K562 (cell line): Measurements from ENCODE around the gene EFNA5. TPM values are rescaled to one million over a fixed set of nuclear protein-coding genes. Genes with fewer than 3 reads are reported as not detected.

Experiments
- ATAC-seq: fragments of 200-7000 bp; cut with Tn5 transposase; 3 replicates; pipeline ENCODE4 v1.9.1; 2020; ENCODE audit warnings: moderate library complexity
- BruUV-seq: library from RNA; stranded (reverse); fragments of 400-500 nt; replicated peaks from 2 replicates; lab custom pipeline; 2021; lab: Mats Ljungman, UMichigan
- CTCF ChIA-PET: fragments of 300-600 bp; formaldehyde crosslinking; extraction: SDS; loops from one replicate; lab custom pipeline; 2021; ENCODE audit warnings: low intra/inter-chr PET ratio; lab: Yijun Ruan, JAX
- POLR2A ChIA-PET: fragments of 300-600, 350-650 bp; sonication (Branson Sonifier 250); formaldehyde crosslinking; extraction: SDS; loops from one replicate; lab custom pipeline; 2021; ENCODE audit warnings: antibody characterized with exemption, inconsistent platforms; lab: Yijun Ruan, JAX
- DNase-seq, 4 experiments: peaks; one replicate each; pipeline versions ENCODE4 v3.0.0 to v3.0.0-alpha.2; 2011 to 2018; ENCODE audit warnings: low spot score in 3 of 4, mixed read lengths in 3 of 4; ENCODE audit errors: extremely low read depth in 1 of 4
- FAIRE-seq: peaks from 2 replicates; lab custom pipeline; 2011; peaks lifted over from hg19 to GRCh38; lab: Jason Lieb, UNC
- H2AFZ ChIP-seq: 2 replicates; pipeline ENCODE4 v1.6.0; 2011; ENCODE audit warnings: low read depth, low read length, control low read depth, inconsistent platforms
- H3K27ac ChIP-seq: fragments of 200-600 bp; 3 replicates; pipeline ENCODE4 v1.8.0; 2011; ENCODE audit warnings: low read depth, mild to moderate bottlenecking, control low read depth, inconsistent platforms, low read length, moderate library complexity, mixed read lengths; ENCODE audit errors: extremely low read depth
- H3K27me3 ChIP-seq, 2 experiments: fragments of 300-600 bp in 1 of 2; 2 replicates in 1 of 2; 3 replicates in 1 of 2; pipeline versions ENCODE4 v1.6.0 to v1.8.0; 2011; ENCODE audit warnings: inconsistent platforms in 2 of 2, low read length in 2 of 2, mild to moderate bottlenecking in 1 of 2, mixed read lengths in 1 of 2, moderate library complexity in 1 of 2; ENCODE audit not compliant: control insufficient read depth in 2 of 2, insufficient read depth in 2 of 2
- H3K36me3 ChIP-seq: fragments of 300-600 bp; 3 replicates; pipeline ENCODE4 v1.8.0; 2011; ENCODE audit warnings: mild to moderate bottlenecking, low read length, inconsistent platforms; ENCODE audit not compliant: control insufficient read depth, insufficient read depth
- H3K4me1 ChIP-seq, 2 experiments: fragments of 200-600 bp in 1 of 2; replicated peaks in 1 of 2; 2 replicates in 1 of 2; 3 replicates in 1 of 2; pipeline versions ENCODE4 v1.5.1 to v1.8.0; 2011; ENCODE audit warnings: inconsistent platforms in 2 of 2, low read length in 2 of 2, mild to moderate bottlenecking in 1 of 2, mixed read lengths in 1 of 2, moderate library complexity in 1 of 2; ENCODE audit not compliant: control insufficient read depth in 2 of 2, insufficient read depth in 2 of 2
- H3K4me2 ChIP-seq: 2 replicates; pipeline ENCODE4 v1.6.1; 2011; ENCODE audit warnings: low read length, control low read depth, inconsistent platforms, mixed read lengths; ENCODE audit not compliant: insufficient read depth
- H3K4me3 ChIP-seq: fragments of 200-600 bp; sonication (generic), shearing (Covaris generic); 2 replicates; pipeline ENCODE4 v1.5.1; 2016; ENCODE audit warnings: control low read depth, inconsistent platforms
- H3K79me2 ChIP-seq: fragments of 200-600 bp; 3 replicates; pipeline ENCODE4 v1.8.0; 2011; ENCODE audit warnings: low read length, inconsistent platforms; ENCODE audit not compliant: control insufficient read depth, insufficient read depth
- H3K9ac ChIP-seq, 2 experiments: 2 replicates each; pipeline versions ENCODE4 v1.6.0 to v1.6.1; 2011; ENCODE audit warnings: low read depth in 2 of 2, low read length in 2 of 2, control low read depth in 1 of 2, inconsistent platforms in 1 of 2, mild to moderate bottlenecking in 1 of 2, mixed read lengths in 1 of 2; ENCODE audit not compliant: insufficient read depth in 1 of 2
- H3K9me1 ChIP-seq: one replicate; pipeline ENCODE4 v1.6.0; 2011; ENCODE audit warnings: inconsistent platforms, mild to moderate bottlenecking, low read length, moderate library complexity; ENCODE audit not compliant: control insufficient read depth, insufficient read depth
- H3K9me3 ChIP-seq: replicated peaks from 2 replicates; pipeline ENCODE4 v1.5.1; 2011; ENCODE audit warnings: low read depth, low read length, inconsistent platforms; ENCODE audit not compliant: control insufficient read depth, insufficient read depth
- H4K20me1 ChIP-seq: replicated peaks from 2 replicates; pipeline ENCODE4 v1.6.1; 2011; ENCODE audit warnings: low read length, inconsistent platforms, mixed read lengths; ENCODE audit not compliant: control insufficient read depth, insufficient read depth
- ADNP ChIP-seq: fragments of 200-800 bp; sonication (Bioruptor generic); IDR thresholded peaks from 2 replicates; pipeline ENCODE4 v1.6.1; 2016; ENCODE audit warnings: missing genetic modification characterization, missing compliant biosample characterization
- ARID2 ChIP-seq: fragments of 450-650 bp; IDR thresholded peaks from 2 replicates; pipeline ENCODE4 v1.6.1; 2017; ENCODE audit warnings: antibody characterized with exemption, mild to moderate bottlenecking
- ASH1L ChIP-seq: fragments of 450-650 bp; IDR thresholded peaks from 2 replicates; pipeline ENCODE4 v1.6.1; 2018; ENCODE audit warnings: borderline replicate concordance, mild to moderate bottlenecking, low read depth; ENCODE audit not compliant: partially characterized antibody
- CREM ChIP-seq: IDR thresholded peaks from 2 replicates; pipeline ENCODE4 v1.6.1; 2014; ENCODE audit warnings: antibody characterized with exemption, low read depth
- DDX20 ChIP-seq: fragments of 450-650 bp; IDR thresholded peaks from 2 replicates; pipeline ENCODE4 v1.6.1; 2016; ENCODE audit warnings: missing genetic modification characterization, low read depth, mild to moderate bottlenecking, missing compliant biosample characterization, moderate library complexity
- GABPA ChIP-seq: fragments of 200-800 bp; sonication (Bioruptor generic); conservative IDR thresholded peaks from 2 replicates; pipeline ENCODE4 v1.6.1; 2016; ENCODE audit warnings: low read depth, missing genetic modification characterization, missing compliant biosample characterization
- POLR2B ChIP-seq: fragments of 450-650 bp; IDR thresholded peaks from 2 replicates; pipeline ENCODE4 v1.6.1; 2018; ENCODE audit warnings: low read depth; ENCODE audit not compliant: partially characterized antibody
- SAP30 ChIP-seq: fragments of 200-600 bp; sonication (generic); IDR thresholded peaks from 2 replicates; pipeline ENCODE4 v1.6.1; 2012; ENCODE audit warnings: borderline replicate concordance, low read depth, mild to moderate bottlenecking, moderate library complexity, low read length, control low read depth, inconsistent platforms; ENCODE audit not compliant: insufficient read depth, poor library complexity, severe bottlenecking
- U2AF2 ChIP-seq: fragments of 200-400 bp; formaldehyde crosslinking; optimal IDR thresholded peaks from 2 replicates; pipeline ENCODE3; 2017; ENCODE audit warnings: low read depth, mild to moderate bottlenecking, low read length
- XRCC4 ChIP-seq: IDR thresholded peaks from one replicate; pipeline ENCODE4 v1.6.1; 2011; ENCODE audit not compliant: insufficient read depth, insufficient read length; ENCODE audit errors: extremely low read depth
- ZBTB8A ChIP-seq: fragments of 450-650 bp; IDR thresholded peaks from 2 replicates; pipeline ENCODE4 v1.6.1; 2018; ENCODE audit warnings: mild to moderate bottlenecking, moderate library complexity; ENCODE audit not compliant: partially characterized antibody
- ZFPM2 ChIP-seq: fragments of 250-450 bp; sonication (Bioruptor Pico); IDR thresholded peaks from 2 replicates; pipeline ENCODE4 v1.5.1; 2022; ENCODE audit warnings: mild to moderate bottlenecking
- ZZZ3 ChIP-seq: fragments of 450-650 bp; IDR thresholded peaks from 2 replicates; pipeline ENCODE4 v1.6.1; 2016; ENCODE audit warnings: antibody characterized with exemption, mild to moderate bottlenecking, moderate library complexity
- WGBS: fragments of 100-300 bp; shearing (Covaris generic); methylation state at CpG from one replicate; pipeline ENCODE4 v1.1.6; 2016; ENCODE audit warnings: low coverage, mixed read lengths; ENCODE audit not compliant: insufficient coverage; ENCODE audit errors: missing lambda C conversion rate; 5-methylcytosine and 5-hydroxymethylcytosine counted together
- in situ Hi-C: fragments of 300-500 bp; cut with MboI; formaldehyde crosslinking; loops from 4 replicates; pipeline ENCODE4 v1.15.0; 2018; ENCODE audit warnings: inconsistent platforms, mixed read lengths
- intact Hi-C: fragments of 100-400 bp; cut with micrococcal nuclease; formaldehyde crosslinking; loops from 2 replicates; pipeline ENCODE4 v1.14.2; 2022
- polyA plus RNA-seq, 8 experiments: library from polyadenylated mRNA; depleted of rRNA in 4 of 8; stranded (reverse) in 5 of 8; unstranded in 3 of 8; fragments of >200 nt; fragmentation: Nextera tagmentation in 2 of 8; fragmentation: Illumina TruSeq in 1 of 8; extraction: Ambion mirVana in 2 of 8; extraction: Trizol in 1 of 8; gene quantifications; 2 replicates each; pipeline versions ENCODE4 v1.2.1 to v1.2.3, GENCODE V29; 2011 to 2014; ENCODE audit warnings: inconsistent platforms in 1 of 8, missing spikeins in 1 of 8
- total RNA-seq, 7 experiments: library from RNA; depleted of rRNA in 6 of 7; stranded (reverse); fragments of >200 nt in 6 of 7; fragmentation: Illumina TruSeq in 2 of 7; extraction: Trizol in 2 of 7; gene quantifications; 2 replicates each; pipeline versions ENCODE4 v1.2.1 to v1.2.3, GENCODE V29; 2011 to 2021; ENCODE audit warnings: low replicate concordance in 1 of 7
- TF ChIP-seq, protein P1 (sequence below): fragments of 450-650 bp; IDR thresholded peaks from 2 replicates; pipeline ENCODE4 v1.6.1; 2018; ENCODE audit warnings: mild to moderate bottlenecking, low read depth; ENCODE audit not compliant: partially characterized antibody
- TF ChIP-seq, protein P2 (sequence below), 2 experiments: IDR thresholded peaks; 2 replicates each; pipeline ENCODE4 v1.6.1; 2012; ENCODE audit warnings: improper control_type of control experiment in 2 of 2, low read depth in 2 of 2, low read length in 2 of 2, borderline replicate concordance in 1 of 2
- TF ChIP-seq, protein P3 (sequence below): sonication (generic); formaldehyde crosslinking; IDR thresholded peaks from 2 replicates; pipeline ENCODE4 v1.8.0; 2022; ENCODE audit warnings: mild to moderate bottlenecking, missing genetic modification reagents, borderline replicate concordance

Gene EFNA5
- total and polyA plus RNA-seq, 9 of the 15 experiments (the other 6 are each of a cell fraction or from before 2014, with no cell fraction given): 0.20 TPM; not detected in 8

DNA sequence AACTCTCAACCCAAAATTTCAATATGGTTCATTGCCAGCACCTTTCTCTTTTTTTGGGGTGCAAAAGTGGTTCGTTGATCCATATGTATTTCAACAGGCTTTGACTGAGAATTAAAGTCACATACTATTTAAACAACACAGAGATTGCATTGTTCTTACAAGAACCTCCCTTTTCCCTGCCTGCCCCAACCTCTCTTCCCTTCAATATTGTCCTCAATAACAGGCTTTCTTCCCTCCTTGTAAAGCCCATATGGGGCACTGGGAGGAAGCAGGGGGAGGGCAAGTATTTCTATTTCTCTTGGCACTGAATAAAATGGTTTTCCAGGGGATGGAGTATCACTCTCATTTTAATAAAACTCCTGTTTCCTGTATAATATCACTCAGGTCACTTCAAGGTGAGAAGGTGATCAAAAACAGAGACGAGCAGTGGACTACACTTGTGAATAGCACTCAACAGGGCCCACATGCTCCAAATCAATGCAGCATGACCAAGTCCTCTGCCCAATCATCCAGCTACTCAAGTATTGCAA is 65.1 kb downstream of the EFNA5 start:
- Histone ChIP-seq H3K9me3 (no peaks in the 10 kb centered on the region), H3K79me2 (no peaks in the 10 kb centered on the region), H3K4me2 (no peak overlapping the region), H3K4me1 (no peaks in the 10 kb centered on the region), H3K9me1 (no peaks in the 10 kb centered on the region), H3K9ac (no peak overlapping the region), H2AFZ (no peak overlapping the region), H4K20me1 (no peaks in the 10 kb centered on the region), H3K27me3 (no peaks in the 10 kb centered on the region), H3K27ac (no peak overlapping the region), H3K4me3 (no peak overlapping the region), H3K36me3 (no peaks in the 10 kb centered on the region)
- FAIRE-seq: no peak
- no peak for ATAC-seq
- intact Hi-C loops: no loop called here
- BruUV-seq: no TSS peak
- no peak for DNase-seq
- in situ Hi-C loops: no loop called here
- 0% methylated on average over 2 of the region's 2 CpGs for WGBS
- ChIA-PET CTCF (no interaction called here), POLR2A (no interaction called here)
- TF ChIP-seq ZBTB8A (no peak), GABPA (tag) (no peak), POLR2B (no peak), XRCC4 (no peak), ASH1L (no peak), DDX20 (tag) (no peak), ADNP (no peak), CREM (no peak), ZFPM2 (CRISPR knock-in tag) (no peak), ZZZ3 (no peak), ARID2 (no peak), SAP30 (no peak), U2AF2 (no peak)
- TF ChIP-seq, protein P1, sequence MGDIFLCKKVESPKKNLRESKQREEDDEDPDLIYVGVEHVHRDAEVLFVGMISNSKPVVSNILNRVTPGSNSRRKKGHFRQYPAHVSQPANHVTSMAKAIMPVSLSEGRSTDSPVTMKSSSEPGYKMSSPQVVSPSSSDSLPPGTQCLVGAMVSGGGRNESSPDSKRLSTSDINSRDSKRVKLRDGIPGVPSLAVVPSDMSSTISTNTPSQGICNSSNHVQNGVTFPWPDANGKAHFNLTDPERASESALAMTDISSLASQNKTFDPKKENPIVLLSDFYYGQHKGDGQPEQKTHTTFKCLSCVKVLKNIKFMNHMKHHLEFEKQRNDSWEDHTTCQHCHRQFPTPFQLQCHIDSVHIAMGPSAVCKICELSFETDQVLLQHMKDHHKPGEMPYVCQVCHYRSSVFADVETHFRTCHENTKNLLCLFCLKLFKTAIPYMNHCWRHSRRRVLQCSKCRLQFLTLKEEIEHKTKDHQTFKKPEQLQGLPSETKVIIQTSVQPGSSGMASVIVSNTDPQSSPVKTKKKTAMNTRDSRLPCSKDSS: no peak
- TF ChIP-seq, protein P2, sequence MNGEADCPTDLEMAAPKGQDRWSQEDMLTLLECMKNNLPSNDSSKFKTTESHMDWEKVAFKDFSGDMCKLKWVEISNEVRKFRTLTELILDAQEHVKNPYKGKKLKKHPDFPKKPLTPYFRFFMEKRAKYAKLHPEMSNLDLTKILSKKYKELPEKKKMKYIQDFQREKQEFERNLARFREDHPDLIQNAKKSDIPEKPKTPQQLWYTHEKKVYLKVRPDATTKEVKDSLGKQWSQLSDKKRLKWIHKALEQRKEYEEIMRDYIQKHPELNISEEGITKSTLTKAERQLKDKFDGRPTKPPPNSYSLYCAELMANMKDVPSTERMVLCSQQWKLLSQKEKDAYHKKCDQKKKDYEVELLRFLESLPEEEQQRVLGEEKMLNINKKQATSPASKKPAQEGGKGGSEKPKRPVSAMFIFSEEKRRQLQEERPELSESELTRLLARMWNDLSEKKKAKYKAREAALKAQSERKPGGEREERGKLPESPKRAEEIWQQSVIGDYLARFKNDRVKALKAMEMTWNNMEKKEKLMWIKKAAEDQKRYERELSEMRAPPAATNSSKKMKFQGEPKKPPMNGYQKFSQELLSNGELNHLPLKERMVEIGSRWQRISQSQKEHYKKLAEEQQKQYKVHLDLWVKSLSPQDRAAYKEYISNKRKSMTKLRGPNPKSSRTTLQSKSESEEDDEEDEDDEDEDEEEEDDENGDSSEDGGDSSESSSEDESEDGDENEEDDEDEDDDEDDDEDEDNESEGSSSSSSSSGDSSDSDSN (IDR thresholded peaks at IDR 0.05; ENCODE audit: borderline replicate concordance in 1 of 2, low read depth in 2 of 2, low read length in 2 of 2): no peak
- TF ChIP-seq, protein P3, sequence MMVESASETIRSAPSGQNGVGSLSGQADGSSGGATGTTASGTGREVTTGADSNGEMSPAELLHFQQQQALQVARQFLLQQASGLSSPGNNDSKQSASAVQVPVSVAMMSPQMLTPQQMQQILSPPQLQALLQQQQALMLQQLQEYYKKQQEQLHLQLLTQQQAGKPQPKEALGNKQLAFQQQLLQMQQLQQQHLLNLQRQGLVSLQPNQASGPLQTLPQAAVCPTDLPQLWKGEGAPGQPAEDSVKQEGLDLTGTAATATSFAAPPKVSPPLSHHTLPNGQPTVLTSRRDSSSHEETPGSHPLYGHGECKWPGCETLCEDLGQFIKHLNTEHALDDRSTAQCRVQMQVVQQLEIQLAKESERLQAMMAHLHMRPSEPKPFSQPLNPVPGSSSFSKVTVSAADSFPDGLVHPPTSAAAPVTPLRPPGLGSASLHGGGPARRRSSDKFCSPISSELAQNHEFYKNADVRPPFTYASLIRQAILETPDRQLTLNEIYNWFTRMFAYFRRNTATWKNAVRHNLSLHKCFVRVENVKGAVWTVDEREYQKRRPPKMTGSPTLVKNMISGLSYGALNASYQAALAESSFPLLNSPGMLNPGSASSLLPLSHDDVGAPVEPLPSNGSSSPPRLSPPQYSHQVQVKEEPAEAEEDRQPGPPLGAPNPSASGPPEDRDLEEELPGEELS: no peak
